Hepatocyte (in vitro differentiated cells): ENCODE measurements around the gene PADI4. TPM values are rescaled to one million over a fixed set of nuclear protein-coding genes. Genes with fewer than 3 reads are reported as not detected.

Experiments
- DNase-seq: peaks from one replicate; pipeline ENCODE4 v3.0.0-alpha.2; 2016; ENCODE audit warnings: low spot score
- H2AFZ ChIP-seq: fragments of 200-600 bp; sonication (generic); 2 replicates; pipeline ENCODE4 v1.6.0; 2016; ENCODE audit warnings: antibody characterized with exemption, mild to moderate bottlenecking
- H3K27ac ChIP-seq: fragments of 200-600 bp; sonication (generic); 2 replicates; pipeline ENCODE4 v1.5.1; 2016; ENCODE audit warnings: mild to moderate bottlenecking
- H3K27me3 ChIP-seq: fragments of 200-600 bp; sonication (generic); 2 replicates; pipeline ENCODE4 v1.6.1; 2016
- H3K36me3 ChIP-seq: fragments of 200-600 bp; sonication (generic); replicated peaks from 2 replicates; pipeline ENCODE4 v1.5.1; 2016; ENCODE audit warnings: low read depth; ENCODE audit not compliant: insufficient read depth
- H3K4me1 ChIP-seq: fragments of 200-600 bp; sonication (generic); 2 replicates; pipeline ENCODE4 v1.5.1; 2016; ENCODE audit warnings: mild to moderate bottlenecking, moderate library complexity; ENCODE audit not compliant: insufficient read depth
- H3K4me2 ChIP-seq: fragments of 200-600 bp; sonication (generic); 2 replicates; pipeline ENCODE4 v1.6.0; 2016
- H3K4me3 ChIP-seq: fragments of 200-600 bp; sonication (generic); 2 replicates; pipeline ENCODE4 v1.5.1; 2016; ENCODE audit warnings: mild to moderate bottlenecking
- H3K79me2 ChIP-seq: fragments of 200-600 bp; sonication (generic); 2 replicates; pipeline ENCODE4 v1.6.0; 2017; ENCODE audit warnings: mild to moderate bottlenecking
- H3K9me2 ChIP-seq: fragments of 200-600 bp; sonication (generic); replicated peaks from 2 replicates; pipeline ENCODE4 v1.6.0; 2017; ENCODE audit warnings: mild to moderate bottlenecking; ENCODE audit not compliant: insufficient read depth
- H3K9me3 ChIP-seq: fragments of 200-600 bp; sonication (generic); 2 replicates; pipeline ENCODE4 v1.5.1; 2016; ENCODE audit warnings: low read depth, mild to moderate bottlenecking
- H4K20me1 ChIP-seq: fragments of 200-600 bp; sonication (generic); 2 replicates; pipeline ENCODE4 v1.6.0; 2016; ENCODE audit warnings: mild to moderate bottlenecking; ENCODE audit not compliant: insufficient read depth, poor library complexity, severe bottlenecking
- CTCF ChIP-seq: fragments of 200-600 bp; sonication (generic); IDR thresholded peaks from 2 replicates; pipeline ENCODE4 v1.5.1; 2016; ENCODE audit warnings: antibody characterized with exemption, mild to moderate bottlenecking; ENCODE audit not compliant: poor library complexity
- EZH2 ChIP-seq: fragments of 200-600 bp; sonication (generic); IDR thresholded peaks from 2 replicates; pipeline ENCODE4 v1.6.1; 2016; ENCODE audit warnings: antibody characterized with exemption, mild to moderate bottlenecking, borderline replicate concordance
- EZH2phosphoT487 ChIP-seq: fragments of 200-600 bp; sonication (generic); IDR thresholded peaks from one replicate; pipeline ENCODE4 v1.6.1; 2018; ENCODE audit warnings: antibody characterized with exemption, mild to moderate bottlenecking, low read depth, moderate library complexity; ENCODE audit not compliant: unreplicated experiment, severe bottlenecking
- WGBS: methylation state at CpG from one replicate; pipeline ENCODE4 v1.1.6; 2016; ENCODE audit warnings: low lambda C conversion rate; ENCODE audit errors: missing lambda C conversion rate; 5-methylcytosine and 5-hydroxymethylcytosine counted together
- microRNA-seq: library from miRNA; unstranded; fragments of <30 nt; microRNA quantifications from one replicate; pipeline ENCODE4, GENCODE V29; 2017
- polyA plus RNA-seq: library from polyadenylated mRNA; unstranded; fragments of >200 nt; fragmentation: Nextera tagmentation; extraction: Ambion mirVana; gene quantifications from 2 replicates; pipeline ENCODE4 v1.2.1, GENCODE V29; 2016
- small RNA-seq: library from RNA; depleted of rRNA; stranded (forward); fragments of <200 nt; gene quantifications from one replicate; pipeline ENCODE3, GENCODE V24; 2014
- total RNA-seq: library from RNA; depleted of rRNA; stranded (reverse); fragments of >200 nt; gene quantifications from 2 replicates; pipeline ENCODE4 v1.2.3, GENCODE V29; 2014

PADI4 gene
- total and polyA plus RNA-seq, 2 experiments from 2014 or later, result not detected

DNA sequence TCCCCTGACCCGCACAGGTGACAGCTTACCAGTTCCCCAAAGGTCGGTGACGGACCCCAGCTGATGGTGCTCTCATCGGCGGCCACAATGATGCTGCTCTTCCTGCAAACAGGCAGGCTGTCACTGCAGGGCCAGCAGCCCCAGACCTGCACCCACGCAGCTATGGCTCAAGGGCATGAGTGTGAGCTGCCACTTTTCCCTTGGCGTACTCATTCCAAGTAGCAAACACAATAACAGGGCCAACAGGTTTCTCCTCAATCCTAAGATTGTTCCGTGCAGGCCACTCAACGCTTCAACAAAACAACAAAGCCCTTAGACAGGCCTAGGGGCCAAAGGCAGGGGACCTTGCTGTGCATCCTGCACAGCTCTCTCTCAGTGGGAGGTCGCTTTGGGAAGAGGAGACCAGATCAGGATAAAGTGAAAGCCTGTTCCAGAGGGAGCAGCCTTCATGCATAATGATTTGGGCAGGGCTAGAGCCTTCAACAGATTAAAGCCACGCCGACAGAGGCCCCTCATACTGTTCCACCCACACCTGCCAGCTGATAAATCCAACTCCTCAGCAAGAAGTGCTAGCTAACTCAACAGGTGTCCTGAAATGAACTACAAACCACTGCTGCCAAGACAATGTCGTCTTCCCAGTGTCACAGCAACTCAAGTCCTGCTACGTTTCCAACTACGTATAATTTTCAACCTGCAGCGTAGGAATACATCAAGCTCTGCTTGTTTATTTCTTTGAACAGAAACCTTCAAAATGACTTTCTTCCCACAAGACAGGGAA, 104.3 kb downstream of the PADI4 start:
- Histone ChIP-seq H3K27ac (no peak overlapping the region), H3K36me3 (no peaks in the 10 kb centered on the region), H3K4me1 (no peaks in the 10 kb centered on the region), H3K4me2 (no peak overlapping the region), H3K4me3 (no peak overlapping the region), H3K27me3 (no peaks in the 10 kb centered on the region), H3K9me3 (no peaks in the 10 kb centered on the region), H2AFZ (no peak overlapping the region), H3K79me2 (no peaks in the 10 kb centered on the region), H3K9me2 (no peaks in the 10 kb centered on the region), H4K20me1 (no peaks in the 10 kb centered on the region)
- TF ChIP-seq EZH2 (no peak), EZH2phosphoT487 (no peak), CTCF (no peak)
- DNase-seq, result peak; percentile 27
- WGBS, result 79% methylated on average over 16 of the region's 16 CpGs

Small RNA genes lying within 50 kb of the gene (microRNA-seq; reads per million reads assigned to microRNA genes)
- not detected for gene MIR3972

Small RNA genes lying within 50 kb of the gene (small RNA-seq; reads per million reads assigned to genes)
- gene MIR3972, result not detected

Other genes with a start within 250 kb of the PADI4 start
- gene PADI2, start 188.7 kb upstream of the PADI4 start, total RNA-seq, result 11.3 and 11.7 TPM in 2 replicates
- 6.8 and 10.6 TPM in 2 replicates for gene PADI2, start 188.7 kb upstream of the PADI4 start, polyA plus RNA-seq
- not detected in 2 replicates for gene PADI1, start 103.1 kb upstream of the PADI4 start, total RNA-seq
- 0.51 TPM in 1 of 2 replicates, not detected in the other for gene PADI1, start 103.1 kb upstream of the PADI4 start, polyA plus RNA-seq
- not detected in 2 replicates for gene PADI3, start 59.1 kb upstream of the PADI4 start, total RNA-seq
- not detected in 2 replicates for gene PADI3, start 59.1 kb upstream of the PADI4 start, polyA plus RNA-seq
- not detected in 2 replicates for gene PADI6, start 64.0 kb downstream of the PADI4 start, total RNA-seq
- not detected in 2 replicates for gene PADI6, start 64.0 kb downstream of the PADI4 start, polyA plus RNA-seq
- gene RCC2, start 131.5 kb downstream of the PADI4 start, total RNA-seq, result 42.1 and 56.9 TPM in 2 replicates
- 22.5 and 25.1 TPM in 2 replicates for gene RCC2, start 131.5 kb downstream of the PADI4 start, polyA plus RNA-seq
- gene ARHGEF10L, start 231.5 kb downstream of the PADI4 start, total RNA-seq, result 33.0 and 48.3 TPM in 2 replicates
- gene ARHGEF10L, start 231.5 kb downstream of the PADI4 start, polyA plus RNA-seq, result 40.4 and 48.2 TPM in 2 replicates